GM20431 (cell line): ENCODE measurements around the gene PTPRF.
"Not testable (repeated sequence)": the region's sequence is repeated elsewhere in the genome, so short reads cannot be mapped to it uniquely, and the experiment has no call there.

Source experiments
- in situ Hi-C: fragments of 300-500 bp; cut with MseI, MboI; formaldehyde crosslinking; loops from one replicate; pipeline ENCODE4 v1.15.0; 2020; ENCODE audit warnings: low sequenced_read_pairs; ENCODE audit not compliant: unreplicated experiment

PTPRF gene

GRCh38 chr1:43619314-43619790 is 88.7 kb downstream of the PTPRF start:
- in situ Hi-C loops = no loop called here

DNA sequence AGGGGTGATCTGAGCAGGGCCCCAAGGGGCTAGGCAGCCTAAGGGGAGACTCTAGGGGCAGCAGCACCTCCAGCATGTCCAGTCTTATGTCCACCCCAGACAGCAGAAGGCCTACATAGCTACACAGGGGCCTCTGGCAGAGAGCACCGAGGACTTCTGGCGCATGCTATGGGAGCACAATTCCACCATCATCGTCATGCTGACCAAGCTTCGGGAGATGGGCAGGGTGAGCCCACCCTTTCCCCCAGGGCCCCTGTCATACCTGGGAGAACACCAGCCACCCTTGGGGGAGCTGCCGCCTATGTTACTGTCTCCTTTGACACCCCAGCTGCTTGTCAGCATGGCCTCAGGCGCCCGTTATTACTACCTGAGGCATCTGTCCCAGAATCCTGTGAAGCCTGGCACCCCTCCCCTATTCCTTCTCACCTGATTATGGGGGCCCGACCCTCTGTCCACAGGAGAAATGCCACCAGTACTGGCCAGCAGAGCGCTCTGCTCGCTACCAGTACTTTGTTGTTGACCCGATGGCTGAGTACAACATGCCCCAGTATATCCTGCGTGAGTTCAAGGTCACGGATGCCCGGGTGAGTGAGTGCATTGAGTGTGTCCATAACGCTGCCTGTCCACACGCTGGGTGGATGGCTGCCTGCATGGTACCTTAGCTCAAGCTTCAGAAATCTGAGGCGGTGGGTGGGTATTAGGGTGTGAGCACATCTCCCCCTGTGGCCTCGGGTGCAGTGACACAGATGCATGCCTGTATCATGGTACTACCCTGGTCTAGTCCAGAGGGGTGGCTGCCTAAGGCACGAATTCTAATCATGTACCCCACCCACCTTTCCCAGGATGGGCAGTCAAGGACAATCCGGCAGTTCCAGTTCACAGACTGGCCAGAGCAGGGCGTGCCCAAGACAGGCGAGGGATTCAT is 89.6 kb downstream of the PTPRF start:
- in situ Hi-C loops = no loop called here

DNA sequence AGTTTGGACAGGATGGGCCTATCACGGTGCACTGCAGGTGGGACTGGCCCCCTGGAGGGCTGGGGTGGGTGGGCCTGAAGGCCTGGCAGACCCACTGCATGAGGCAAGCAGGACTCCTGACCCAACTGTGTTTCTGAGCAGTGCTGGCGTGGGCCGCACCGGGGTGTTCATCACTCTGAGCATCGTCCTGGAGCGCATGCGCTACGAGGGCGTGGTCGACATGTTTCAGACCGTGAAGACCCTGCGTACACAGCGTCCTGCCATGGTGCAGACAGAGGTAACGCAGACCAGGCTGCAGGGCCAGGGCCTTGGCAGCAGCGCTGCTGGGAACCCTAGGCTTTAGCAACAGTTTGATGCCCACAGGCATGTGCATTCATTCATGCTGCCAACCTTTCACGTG is 90.3 kb downstream of the PTPRF start:
- in situ Hi-C loops = no loop called here

DNA sequence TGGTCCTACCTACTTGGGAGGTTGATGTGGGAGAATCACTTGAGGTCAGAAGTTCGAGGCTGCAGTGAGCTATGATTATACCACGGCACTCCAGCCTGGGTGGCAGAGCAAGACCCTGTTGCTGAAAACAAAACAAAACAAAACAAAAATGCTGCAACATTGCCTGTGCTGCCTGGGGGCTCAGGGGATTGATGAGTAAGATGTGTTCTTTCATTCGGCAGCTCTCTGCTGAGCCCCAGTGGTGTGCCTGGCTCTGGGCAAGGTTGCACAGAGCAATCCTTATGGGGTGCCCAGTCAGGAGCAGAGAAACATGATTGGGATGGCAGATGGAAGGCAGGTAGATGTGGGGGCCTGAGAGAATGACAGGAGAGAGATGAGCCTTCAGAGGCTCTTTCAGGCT is 90.7 kb downstream of the PTPRF start:
- in situ Hi-C loops = no loop called here

GRCh38 chr1:43621861-43622260 is 91.2 kb downstream of the PTPRF start:
- in situ Hi-C loops = no loop called here

DNA sequence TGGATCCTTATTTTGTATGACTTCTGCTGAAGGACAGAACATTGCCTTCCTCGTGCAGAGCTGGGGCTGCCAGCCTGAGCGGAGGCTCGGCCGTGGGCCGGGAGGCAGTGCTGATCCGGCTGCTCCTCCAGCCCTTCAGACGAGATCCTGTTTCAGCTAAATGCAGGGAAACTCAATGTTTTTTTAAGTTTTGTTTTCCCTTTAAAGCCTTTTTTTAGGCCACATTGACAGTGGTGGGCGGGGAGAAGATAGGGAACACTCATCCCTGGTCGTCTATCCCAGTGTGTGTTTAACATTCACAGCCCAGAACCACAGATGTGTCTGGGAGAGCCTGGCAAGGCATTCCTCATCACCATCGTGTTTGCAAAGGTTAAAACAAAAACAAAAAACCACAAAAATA is 91.8 kb downstream of the PTPRF start:
- in situ Hi-C loops = no loop called here

- in situ Hi-C loops = no loop called here
These were observed 92.5 kb downstream of the PTPRF start for GRCh38 chr1:43622901-43623780.

DNA sequence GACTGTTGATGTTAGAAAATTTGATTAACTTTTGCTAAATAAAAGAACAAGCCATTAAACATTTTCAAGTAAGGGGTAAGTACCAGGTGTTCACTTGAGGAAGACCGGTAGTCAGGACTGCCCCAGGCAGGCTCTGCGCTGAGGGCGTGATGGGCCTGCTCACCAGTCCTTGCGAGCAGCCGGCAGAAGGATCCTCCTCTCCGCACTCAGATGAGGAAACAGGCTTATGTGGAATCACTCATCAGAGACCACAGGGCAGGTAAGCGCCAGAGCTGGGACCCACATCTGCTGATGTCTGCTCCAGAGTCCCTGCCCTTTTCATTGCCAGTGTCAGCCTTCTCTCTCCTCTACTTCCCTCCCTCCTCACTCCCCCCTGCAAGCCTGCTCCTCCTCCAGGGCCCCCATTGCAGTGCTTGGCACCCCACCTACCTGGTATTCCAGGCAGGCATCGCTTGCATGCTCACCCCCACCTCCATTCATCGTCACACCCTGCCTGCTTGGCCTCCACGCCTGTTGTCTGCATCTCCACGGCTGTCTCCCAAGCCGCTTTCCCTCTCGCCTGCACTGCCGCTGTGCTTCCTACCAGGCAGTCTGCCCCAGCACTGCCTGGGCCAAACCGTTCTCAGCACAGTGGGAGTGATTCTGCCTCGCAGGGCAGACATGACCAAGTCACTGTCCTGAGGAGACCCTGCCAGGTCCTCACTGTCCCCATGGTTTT is 94.5 kb downstream of the PTPRF start:
- in situ Hi-C loops = no loop called here

DNA sequence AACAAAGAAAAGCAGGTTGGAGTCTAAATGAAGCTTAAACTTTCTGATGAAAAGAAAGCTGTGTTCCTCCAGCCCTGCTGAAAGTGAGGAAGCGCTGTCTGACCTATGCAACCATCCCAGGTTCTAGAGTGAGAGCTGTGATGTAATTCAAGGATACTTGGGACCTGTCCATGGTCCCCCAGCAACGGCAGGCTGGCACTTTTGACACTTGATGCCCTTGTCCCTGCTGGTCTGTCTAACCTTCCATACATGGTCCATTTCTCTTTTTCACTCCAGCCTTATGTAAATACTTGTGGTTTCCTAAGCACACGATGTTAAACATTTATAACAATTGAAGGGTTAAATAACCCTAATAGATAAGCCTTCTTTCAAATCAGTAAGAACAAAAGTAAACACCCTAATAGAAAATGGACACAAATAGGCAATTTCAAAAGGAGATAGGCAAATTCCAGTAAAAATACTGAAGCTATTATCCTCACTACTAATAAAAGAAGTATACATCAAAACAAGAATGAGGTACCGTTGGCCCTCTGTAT is 101.5 kb downstream of the PTPRF start:
- in situ Hi-C loops = no loop called here

DNA sequence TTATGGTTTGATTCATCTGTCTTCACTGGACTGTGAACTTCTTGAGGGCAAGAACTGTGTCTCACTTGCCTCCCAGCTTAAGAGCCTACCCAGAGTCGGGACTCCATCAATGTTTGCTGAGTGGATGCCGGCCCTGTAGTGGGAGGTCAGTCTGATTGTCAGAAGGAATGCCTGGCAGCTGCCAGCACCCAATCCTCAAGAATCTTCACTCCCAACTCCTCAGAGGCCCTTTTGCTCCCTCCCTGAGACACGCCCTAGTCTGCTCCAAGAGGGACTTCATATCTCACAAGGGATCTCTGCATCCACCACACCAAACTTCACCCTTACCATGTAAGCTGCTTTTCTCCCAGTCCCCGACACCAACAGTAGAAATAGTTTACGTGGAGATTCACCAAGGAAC is 104.0 kb downstream of the PTPRF start:
- in situ Hi-C loops = no loop called here

DNA sequence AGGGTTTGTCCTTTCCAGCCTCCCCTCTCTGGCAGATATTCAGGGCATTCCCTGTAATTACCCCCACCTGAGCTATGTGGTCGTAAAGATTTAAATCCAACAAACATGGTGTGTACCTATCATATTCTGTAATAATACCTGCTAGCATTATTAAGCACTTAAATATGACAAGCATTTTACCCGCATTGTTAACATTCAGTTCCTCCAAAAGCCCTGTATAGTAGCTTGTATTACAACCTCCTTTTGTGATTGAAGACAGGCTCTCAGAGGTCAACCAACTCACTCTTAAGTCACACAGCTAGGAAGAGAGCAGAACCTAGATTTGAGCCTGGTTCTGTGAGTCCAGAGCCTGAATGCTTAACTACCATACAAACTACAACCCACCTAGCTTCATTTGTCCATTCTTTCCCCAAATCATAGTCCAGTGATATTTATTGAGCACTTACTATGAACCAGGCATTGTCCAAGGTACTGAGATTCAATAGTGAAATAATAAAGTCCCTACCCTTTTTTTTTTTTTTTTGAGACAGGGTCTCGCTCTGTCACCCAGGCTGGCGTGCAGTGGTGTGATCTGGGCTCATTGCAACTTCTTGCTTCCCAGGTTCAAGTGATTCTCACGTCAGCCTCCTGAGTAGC is 105.4 kb downstream of the PTPRF start:
- in situ Hi-C loops = no loop called here

- in situ Hi-C loops = no loop called here
These were observed 106.6 kb downstream of the PTPRF start for GRCh38 chr1:43637267-43637666.

- in situ Hi-C loops = not testable (repeated sequence)
These were observed 107.7 kb downstream of the PTPRF start for GRCh38 chr1:43638381-43638780.

GRCh38 chr1:43639976-43640794 is 109.5 kb downstream of the PTPRF start:
- in situ Hi-C loops = no loop called here

DNA sequence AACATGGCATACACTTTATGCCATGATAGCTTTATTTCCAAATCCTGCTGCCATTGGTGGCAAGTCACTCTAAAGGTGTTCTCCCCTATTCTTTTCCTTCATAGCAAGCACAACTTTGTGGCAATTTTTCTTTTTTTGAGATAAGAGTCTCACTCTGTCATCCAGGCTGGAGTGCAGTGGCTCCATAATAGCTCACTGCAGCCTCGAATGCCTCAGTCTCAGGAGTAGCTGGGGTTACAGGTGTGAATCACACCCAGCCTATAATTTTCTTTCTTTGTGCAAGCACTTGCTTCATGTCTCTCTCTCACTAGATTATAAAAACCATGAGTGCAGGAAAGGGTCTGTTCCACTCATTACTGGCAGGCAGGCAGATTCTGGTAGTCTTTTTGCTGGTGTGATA is 113.9 kb downstream of the PTPRF start:
- in situ Hi-C loops = no loop called here

DNA sequence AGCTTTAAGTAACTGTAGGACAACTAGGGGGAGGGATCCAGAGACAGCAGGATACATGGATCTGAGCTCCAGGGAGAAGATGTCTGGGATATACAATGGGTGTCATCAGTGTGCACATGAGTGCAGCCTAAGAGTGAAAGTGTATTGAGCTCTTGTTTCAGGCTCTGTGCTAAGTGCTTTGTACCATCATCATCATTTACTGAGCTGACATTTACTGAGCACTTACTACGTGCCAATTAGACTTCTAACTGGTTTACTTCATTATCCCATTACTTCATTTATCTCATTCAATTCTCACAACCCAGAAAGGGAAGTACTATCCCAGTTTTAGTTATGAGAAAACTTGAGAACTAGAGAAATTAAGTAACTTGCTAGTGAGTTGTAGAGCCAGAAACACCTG is 114.8 kb downstream of the PTPRF start:
- in situ Hi-C loops = no loop called here

GRCh38 chr1:43647331-43647730 is 116.6 kb downstream of the PTPRF start:
- in situ Hi-C loops = not testable (repeated sequence)

- in situ Hi-C loops = no loop called here
These were observed 117.7 kb downstream of the PTPRF start for GRCh38 chr1:43648221-43648847.
